ENCODE results near the gene RGL3. TPM values are rescaled to one million over a fixed set of nuclear protein-coding genes. Genes with fewer than 3 reads are reported as not detected.

RGL3 gene
- total and polyA plus RNA-seq, 2 of the 4 experiments (the other 2 are of a cell fraction), result 0.18 to 0.62 TPM

GRCh38 chr19:11450570-11451326, 31.6 kb upstream of the RGL3 start:
- no peaks in the 10 kb centered on the region for H3K27me3 ChIP-seq (ENCODE audit: control insufficient read depth, insufficient read depth, low read length)
- no peaks in the 10 kb centered on the region for H3K79me1 ChIP-seq (ENCODE audit: low read depth in 1 of 2, low read length in 2 of 2)
- peaks cover 35% of the 10 kb centered on the region for H3K36me3 ChIP-seq (ENCODE audit: control insufficient read depth, insufficient read depth, low read length)
- no peak overlapping the region for H2BK120ac ChIP-seq (ENCODE audit: low read depth, low read length)
- H2BK15ac ChIP-seq (ENCODE audit: low read depth, low read length), result no peak overlapping the region
- ChIA-PET POLR2A (ENCODE audit: unreplicated experiment) (no interaction called here), CTCF (no interaction called here)
- H3K4me1 ChIP-seq (ENCODE audit: control insufficient read depth, insufficient read depth, low read length), result no peaks in the 10 kb centered on the region; the same call in 1 of the 2 replicates
- no peak overlapping the region for H3K4me2 ChIP-seq (ENCODE audit: low read depth, low read length)
- H3K56ac ChIP-seq (ENCODE audit: extremely low read depth, insufficient read depth, low read length), result no peak overlapping the region
- no peak overlapping the region for H2BK5ac ChIP-seq (ENCODE audit: low read depth, low read length, poor library complexity, severe bottlenecking)
- DNase-seq (no peak), ATAC-seq (ENCODE audit: low read depth) (no peak)
- no peak overlapping the region for H3K18ac ChIP-seq (ENCODE audit: low read depth, low read length)
- no TSS peak for BruUV-seq (replicated peaks)
- no peak overlapping the region for H4K8ac ChIP-seq (ENCODE audit: low read depth in 2 of 2, low read length in 2 of 2)
- no peaks in the 10 kb centered on the region for H4K20me1 ChIP-seq (ENCODE audit: insufficient read depth, low read length)
- no peak overlapping the region for H4K91ac ChIP-seq (ENCODE audit: insufficient read depth, low read depth, low read length)
- no peak overlapping the region for H3K27ac ChIP-seq (ENCODE audit: insufficient read depth, low read length)
- H3K9ac ChIP-seq (ENCODE audit: low read depth, low read length), result no peak overlapping the region
- H2AK5ac ChIP-seq (ENCODE audit: low read depth, low read length), result no peak overlapping the region
- H4K5ac ChIP-seq (ENCODE audit: low read depth, low read length), result no peak overlapping the region
- in situ Hi-C loops (cut with MboI; ENCODE audit: low sequenced_read_pairs), result no loop called here
- no peak overlapping the region for H3K4ac ChIP-seq (ENCODE audit: low read depth, low read length)
- 82% methylated on average over 5 of the region's 21 CpGs; no CpG with 5 or more reads in 1 of the 2 experiments for WGBS, 2 experiments (ENCODE audit: extremely low coverage in 2 of 2, insufficient read length in 1 of 2)
- intact Hi-C loops (cut with micrococcal nuclease), result no loop called here
- no peak overlapping the region for H2BK20ac ChIP-seq (ENCODE audit: low read depth, low read length)
- no peaks in the 10 kb centered on the region for H3K9me3 ChIP-seq (ENCODE audit: control insufficient read depth, insufficient read depth, low read length)
- H2AFZ ChIP-seq (replicated peaks; ENCODE audit: low read length, poor library complexity), result no peak overlapping the region
- peak overlapping the region; percentile 50 for H2AK9ac ChIP-seq (replicated peaks; ENCODE audit: low read depth, low read length, poor library complexity)
- no peak overlapping the region for H3K4me3 ChIP-seq (ENCODE audit: insufficient read depth, low read depth, low read length)
- TF ChIP-seq MAZ (IDR thresholded peaks at IDR 0.05; ENCODE audit: borderline replicate concordance, low read depth, low read length) (no peak), CTCF (conservative IDR thresholded peaks at IDR 0.05; ENCODE audit: low read depth, low read length) (no peak), CHD1 (IDR thresholded peaks at IDR 0.05; ENCODE audit: low read depth, low read length) (no peak), POLR2A (IDR thresholded peaks at IDR 0.05; ENCODE audit: low read depth, low read length) (no peak)
- H3K23ac ChIP-seq (ENCODE audit: low read depth, low read length), result no peak overlapping the region
- no peaks in the 10 kb centered on the region for H3K9me1 ChIP-seq (ENCODE audit: insufficient read depth, low read length)
- dilution Hi-C loops (cut with HindIII; ENCODE audit: low sequenced_read_pairs, unreplicated experiment), result no loop called here
- H3K14ac ChIP-seq (replicated peaks; ENCODE audit: low read depth, low read length), result no peak overlapping the region

Measured in IMR-90 (cell line).